GM20000 (cell line): ENCODE data around the gene CSF2RB.

Experiments
- DNase-seq: peaks from one replicate; pipeline ENCODE4 v3.0.0; 2012; ENCODE audit warnings: low spot score
- CTCF ChIP-seq: IDR thresholded peaks from 2 replicates; pipeline ENCODE4 v1.5.1; 2012; ENCODE audit warnings: mild to moderate bottlenecking, control low read depth; ENCODE audit errors: extremely low read depth, missing control alignments

The CSF2RB gene

GRCh38 chr22:36931446-36931845 is 18.0 kb downstream of the CSF2RB start:
- TF ChIP-seq CTCF, result no peak
- DNase-seq, result no peak

GRCh38 chr22:36933629-36934417 is 20.4 kb downstream of the CSF2RB start:
- TF ChIP-seq CTCF, result no peak

GRCh38 chr22:36934418-36935312 is 21.2 kb downstream of the CSF2RB start:
- no peak for TF ChIP-seq CTCF
- DNase-seq, result no peak

More at GRCh38 chr22:36933629-36934417, 20.4 kb downstream of the CSF2RB start:
- no peak for DNase-seq

- no peak for DNase-seq
Measured at GRCh38 chr22:36935313-36935610, 21.8 kb downstream of the CSF2RB start.

GRCh38 chr22:36935694-36936093 is 22.3 kb downstream of the CSF2RB start:
- no peak for DNase-seq
- no peak for TF ChIP-seq CTCF

More at GRCh38 chr22:36935313-36935610, 21.8 kb downstream of the CSF2RB start:
- no peak for TF ChIP-seq CTCF

- no peak for DNase-seq
- no peak for TF ChIP-seq CTCF
Measured at GRCh38 chr22:36936362-36937116, 23.1 kb downstream of the CSF2RB start.
